Measurements from ENCODE around the gene PKD2L1. TPM values are rescaled to one million over a fixed set of nuclear protein-coding genes. Genes with fewer than 3 reads are reported as not detected.

The PKD2L1 gene
- total and polyA plus RNA-seq, 10 of the 15 experiments (the other 5 are each of a cell fraction or from before 2014, with no cell fraction given) = 0.05 to 0.17 (median 0.08) TPM; not detected in 6

GRCh38 chr10:100349672-100350071 lies 19.6 kb upstream of the PKD2L1 start:
- ATAC-seq (no peak), FAIRE-seq (no peak), DNase-seq (ENCODE audit: low read depth, low spot score) (no peak)
- ChIA-PET SMC1A (ENCODE audit: uncharacterized antibody, unreplicated experiment) (interaction anchor here (1.8 to 17.4 kb wide), 7 partner anchors 10 to 82 kb away, joined by 5 to 277 read pairs (median 44); no protein-coding TSS in a partner anchor), RAD21 (ENCODE audit: unreplicated experiment) (interaction anchor here (0.7 to 18.1 kb wide), 7 partner anchors 10 to 82 kb away, joined by 4 to 214 read pairs (median 10); no protein-coding TSS in a partner anchor), CTCF (interaction anchor here (0.9 to 7.7 kb wide), 10 partner anchors 9 to 169 kb away, joined by 3 to 91 read pairs (median 5); no protein-coding TSS in a partner anchor), POLR2A (interaction anchor here (0.5 to 11.8 kb wide), 8 partner anchors 11 to 31 kb away, joined by 3 to 191 read pairs (median 4); partner anchors contain the start of gene PKD2L1)
- Histone ChIP-seq H3K27me3 (replicated peaks in 1 of 2; ENCODE audit: control insufficient read depth in 2 of 2, insufficient read depth in 2 of 2, low read length in 1 of 2) (no peaks in the 10 kb centered on the region), H3K4me2 (ENCODE audit: control insufficient read depth, insufficient read depth) (peak overlapping the region; percentile 73), H3K79me2 (ENCODE audit: control insufficient read depth, insufficient read depth, low read length) (peaks cover 68% of the 10 kb centered on the region), H3K4me3 (peak overlapping the region; percentile 86), H4K20me1 (ENCODE audit: control insufficient read depth, insufficient read depth) (peaks cover 4% of the 10 kb centered on the region; the same call in 1 of the 2 replicates), H3K27ac (ENCODE audit: control insufficient read depth, insufficient read depth) (no peak overlapping the region), H3K9ac (ENCODE audit: control insufficient read depth, insufficient read depth, low read length) (peak overlapping the region; percentile 44), H2AFZ (ENCODE audit: control insufficient read depth, low read depth, low read length) (no peak overlapping the region), H3K9me3 (replicated peaks; ENCODE audit: control insufficient read depth, insufficient read depth, low read length) (no peaks in the 10 kb centered on the region), H3K4me1 (ENCODE audit: control insufficient read depth, insufficient read depth, low read length) (peaks cover 18% of the 10 kb centered on the region), H3K36me3 (ENCODE audit: control insufficient read depth in 2 of 2, insufficient read depth in 2 of 2, low read length in 1 of 2) (peaks cover 6 to 47% of the 10 kb centered on the region in 2 experiments)
- BruUV-seq (replicated peaks) = no TSS peak
- 89% methylated on average over 3 of the region's 3 CpGs for WGBS (ENCODE audit: insufficient coverage, insufficient replicate concordance, low lambda C conversion rate, missing lambda C conversion rate)
- intact Hi-C loops (cut with micrococcal nuclease; ENCODE audit: unreplicated experiment) (no loop called here), in situ Hi-C loops (cut with MboI) (no loop called here)
- no peak for TF ChIP-seq POLR2A (IDR thresholded peaks at IDR 0.05; ENCODE audit: low read depth, low read length)

GRCh38 chr10:100349087-100349486 lies 19.1 kb upstream of the PKD2L1 start:
- no TSS peak for BruUV-seq (replicated peaks)
- H3K27ac ChIP-seq (ENCODE audit: control insufficient read depth, insufficient read depth) = peak overlapping the region; percentile 28; the same call in 1 of the 2 replicates
- ChIA-PET RAD21 (ENCODE audit: unreplicated experiment) (interaction anchor here (0.7 to 18.1 kb wide), 8 partner anchors 10 to 83 kb away, joined by 3 to 214 read pairs (median 7); no protein-coding TSS in a partner anchor), POLR2A (interaction anchor here (0.5 to 11.8 kb wide), 7 partner anchors 11 to 42 kb away, joined by 3 to 191 read pairs (median 7); no protein-coding TSS in a partner anchor), SMC1A (ENCODE audit: uncharacterized antibody, unreplicated experiment) (interaction anchor here (1.3 to 17.4 kb wide), 7 partner anchors 11 to 83 kb away, joined by 3 to 277 read pairs (median 44); no protein-coding TSS in a partner anchor), CTCF (interaction anchor here (0.9 to 7.7 kb wide), 14 partner anchors 8 to 169 kb away, joined by 3 to 91 read pairs (median 6); no protein-coding TSS in a partner anchor)
- no peaks in the 10 kb centered on the region for H3K9me3 ChIP-seq (replicated peaks; ENCODE audit: control insufficient read depth, insufficient read depth, low read length)
- peak overlapping the region; percentile 79 for H3K9ac ChIP-seq (ENCODE audit: control insufficient read depth, insufficient read depth, low read length)
- in situ Hi-C loops (cut with MboI) (no loop called here), intact Hi-C loops (cut with micrococcal nuclease; ENCODE audit: unreplicated experiment) (no loop called here)
- peaks cover 68% of the 10 kb centered on the region for H3K79me2 ChIP-seq (ENCODE audit: control insufficient read depth, insufficient read depth, low read length)
- no peak for ATAC-seq
- H3K36me3 ChIP-seq (ENCODE audit: control insufficient read depth in 2 of 2, insufficient read depth in 2 of 2, low read length in 1 of 2) = peaks cover 4 to 43% of the 10 kb centered on the region in 2 experiments
- H2AFZ ChIP-seq (ENCODE audit: control insufficient read depth, low read depth, low read length) = no peak overlapping the region
- 64% methylated on average over 5 of the region's 5 CpGs for WGBS (ENCODE audit: insufficient coverage, insufficient replicate concordance, low lambda C conversion rate, missing lambda C conversion rate)
- H4K20me1 ChIP-seq (ENCODE audit: control insufficient read depth, insufficient read depth) = peaks cover 4% of the 10 kb centered on the region; the same call in 1 of the 2 replicates
- H3K4me2 ChIP-seq (ENCODE audit: control insufficient read depth, insufficient read depth) = peak overlapping the region; percentile 73
- DNase-seq (ENCODE audit: low read depth, low spot score) = no peak
- H3K27me3 ChIP-seq (replicated peaks in 1 of 2; ENCODE audit: control insufficient read depth in 2 of 2, insufficient read depth in 2 of 2, low read length in 1 of 2) = no peaks in the 10 kb centered on the region
- H3K4me1 ChIP-seq (ENCODE audit: control insufficient read depth, insufficient read depth, low read length) = peaks cover 18% of the 10 kb centered on the region
- H3K4me3 ChIP-seq = peak overlapping the region; percentile 86
- FAIRE-seq = no peak
- TF ChIP-seq, protein P1, sequence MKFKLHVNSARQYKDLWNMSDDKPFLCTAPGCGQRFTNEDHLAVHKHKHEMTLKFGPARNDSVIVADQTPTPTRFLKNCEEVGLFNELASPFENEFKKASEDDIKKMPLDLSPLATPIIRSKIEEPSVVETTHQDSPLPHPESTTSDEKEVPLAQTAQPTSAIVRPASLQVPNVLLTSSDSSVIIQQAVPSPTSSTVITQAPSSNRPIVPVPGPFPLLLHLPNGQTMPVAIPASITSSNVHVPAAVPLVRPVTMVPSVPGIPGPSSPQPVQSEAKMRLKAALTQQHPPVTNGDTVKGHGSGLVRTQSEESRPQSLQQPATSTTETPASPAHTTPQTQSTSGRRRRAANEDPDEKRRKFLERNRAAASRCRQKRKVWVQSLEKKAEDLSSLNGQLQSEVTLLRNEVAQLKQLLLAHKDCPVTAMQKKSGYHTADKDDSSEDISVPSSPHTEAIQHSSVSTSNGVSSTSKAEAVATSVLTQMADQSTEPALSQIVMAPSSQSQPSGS (IDR thresholded peaks at IDR 0.05; ENCODE audit: low read length) = no peak
- TF ChIP-seq, protein P2, sequence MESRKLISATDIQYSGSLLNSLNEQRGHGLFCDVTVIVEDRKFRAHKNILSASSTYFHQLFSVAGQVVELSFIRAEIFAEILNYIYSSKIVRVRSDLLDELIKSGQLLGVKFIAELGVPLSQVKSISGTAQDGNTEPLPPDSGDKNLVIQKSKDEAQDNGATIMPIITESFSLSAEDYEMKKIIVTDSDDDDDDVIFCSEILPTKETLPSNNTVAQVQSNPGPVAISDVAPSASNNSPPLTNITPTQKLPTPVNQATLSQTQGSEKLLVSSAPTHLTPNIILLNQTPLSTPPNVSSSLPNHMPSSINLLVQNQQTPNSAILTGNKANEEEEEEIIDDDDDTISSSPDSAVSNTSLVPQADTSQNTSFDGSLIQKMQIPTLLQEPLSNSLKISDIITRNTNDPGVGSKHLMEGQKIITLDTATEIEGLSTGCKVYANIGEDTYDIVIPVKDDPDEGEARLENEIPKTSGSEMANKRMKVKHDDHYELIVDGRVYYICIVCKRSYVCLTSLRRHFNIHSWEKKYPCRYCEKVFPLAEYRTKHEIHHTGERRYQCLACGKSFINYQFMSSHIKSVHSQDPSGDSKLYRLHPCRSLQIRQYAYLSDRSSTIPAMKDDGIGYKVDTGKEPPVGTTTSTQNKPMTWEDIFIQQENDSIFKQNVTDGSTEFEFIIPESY (IDR thresholded peaks at IDR 0.05) = no peak
- TF ChIP-seq RUNX3 (IDR thresholded peaks at IDR 0.05; ENCODE audit: low read length) (no peak), YBX1 (IDR thresholded peaks at IDR 0.05) (no peak), HSF1 (IDR thresholded peaks at IDR 0.05; ENCODE audit: low read depth, low read length) (no peak), NR2C2 (IDR thresholded peaks at IDR 0.05; ENCODE audit: borderline replicate concordance, control insufficient read depth, insufficient read length, low read depth) (no peak), KAT2A (conservative IDR thresholded peaks at IDR 0.05; ENCODE audit: control insufficient read depth, low read depth, low read length) (no peak), EZH2 (IDR thresholded peaks at IDR 0.05; ENCODE audit: borderline replicate concordance, control insufficient read depth, low read depth, low read length) (no peak)
